ENCODE measurements around the gene CDON. TPM values are rescaled to one million over a fixed set of nuclear protein-coding genes. Genes with fewer than 3 reads are reported as not detected.
A peak's percentile ranks its signal among the peaks of the same experiment; 100 is the strongest.

CDON gene
- total RNA-seq, 1 donor from 2014 or later: 157 TPM

DNA sequence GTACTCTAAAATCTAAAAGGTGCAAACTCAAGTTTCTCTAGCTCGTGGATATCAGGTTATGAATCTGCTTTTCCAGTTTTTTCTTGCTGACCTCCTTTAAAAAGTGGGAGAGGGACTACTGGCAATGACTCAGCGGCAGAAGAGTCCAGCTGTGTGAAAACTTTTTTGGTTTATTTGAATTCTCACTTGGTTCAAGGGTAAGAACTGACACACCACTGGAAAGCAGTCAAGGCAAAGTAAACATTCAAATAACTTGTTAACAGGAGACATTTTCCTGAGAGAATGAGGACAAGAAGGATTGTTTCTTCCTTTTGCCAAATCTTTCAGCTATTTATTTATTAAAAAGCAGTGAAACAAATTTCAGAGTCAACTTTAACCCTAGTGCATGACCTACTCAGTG is 36.1 kb downstream of the CDON start:
- no peak for DNase-seq (ENCODE audit: extremely low spot score, unreplicated experiment)
- Mint-ChIP-seq H3K4me3 (no peak overlapping the region), H3K27ac (no peak overlapping the region), H3K4me1 (ENCODE audit: unreplicated experiment) (peaks cover 29% of the 10 kb centered on the region), H3K27me3 (no peaks in the 10 kb centered on the region), H3K9me3 (no peaks in the 10 kb centered on the region), H3K36me3 (peaks cover 6% of the 10 kb centered on the region)
- TF ChIP-seq, protein P1, sequence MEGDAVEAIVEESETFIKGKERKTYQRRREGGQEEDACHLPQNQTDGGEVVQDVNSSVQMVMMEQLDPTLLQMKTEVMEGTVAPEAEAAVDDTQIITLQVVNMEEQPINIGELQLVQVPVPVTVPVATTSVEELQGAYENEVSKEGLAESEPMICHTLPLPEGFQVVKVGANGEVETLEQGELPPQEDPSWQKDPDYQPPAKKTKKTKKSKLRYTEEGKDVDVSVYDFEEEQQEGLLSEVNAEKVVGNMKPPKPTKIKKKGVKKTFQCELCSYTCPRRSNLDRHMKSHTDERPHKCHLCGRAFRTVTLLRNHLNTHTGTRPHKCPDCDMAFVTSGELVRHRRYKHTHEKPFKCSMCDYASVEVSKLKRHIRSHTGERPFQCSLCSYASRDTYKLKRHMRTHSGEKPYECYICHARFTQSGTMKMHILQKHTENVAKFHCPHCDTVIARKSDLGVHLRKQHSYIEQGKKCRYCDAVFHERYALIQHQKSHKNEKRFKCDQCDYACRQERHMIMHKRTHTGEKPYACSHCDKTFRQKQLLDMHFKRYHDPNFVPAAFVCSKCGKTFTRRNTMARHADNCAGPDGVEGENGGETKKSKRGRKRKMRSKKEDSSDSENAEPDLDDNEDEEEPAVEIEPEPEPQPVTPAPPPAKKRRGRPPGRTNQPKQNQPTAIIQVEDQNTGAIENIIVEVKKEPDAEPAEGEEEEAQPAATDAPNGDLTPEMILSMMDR (conservative IDR thresholded peaks at IDR 0.05): no peak

DNA sequence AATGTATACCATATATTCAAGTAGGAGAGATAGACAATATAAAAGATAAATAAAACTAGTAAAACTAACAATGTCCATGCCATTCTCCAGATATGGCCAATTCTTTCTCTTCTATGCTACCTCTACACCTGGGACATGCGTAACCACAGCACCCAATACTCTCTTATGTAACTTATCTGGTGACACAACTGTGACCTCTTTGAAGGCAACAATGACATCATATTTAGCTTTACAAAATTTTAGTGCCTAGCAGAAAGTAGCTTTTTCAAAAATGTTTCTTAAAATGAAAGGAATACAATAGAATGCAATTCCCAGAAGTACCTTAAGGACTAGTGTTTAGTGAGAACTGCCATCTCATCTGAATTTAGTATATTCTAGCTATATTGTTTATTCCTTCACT is 36.8 kb downstream of the CDON start:
- H3K4me3 Mint-ChIP-seq: no peak overlapping the region
- peaks cover 4% of the 10 kb centered on the region for H3K36me3 Mint-ChIP-seq
- no peaks in the 10 kb centered on the region for H3K27me3 Mint-ChIP-seq
- TF ChIP-seq, protein P1 (conservative IDR thresholded peaks at IDR 0.05): no peak
- no peak for DNase-seq (ENCODE audit: extremely low spot score, unreplicated experiment)
- no peak overlapping the region for H3K27ac Mint-ChIP-seq
- no peaks in the 10 kb centered on the region for H3K9me3 Mint-ChIP-seq
- H3K4me1 Mint-ChIP-seq (ENCODE audit: unreplicated experiment): peaks cover 24% of the 10 kb centered on the region

DNA sequence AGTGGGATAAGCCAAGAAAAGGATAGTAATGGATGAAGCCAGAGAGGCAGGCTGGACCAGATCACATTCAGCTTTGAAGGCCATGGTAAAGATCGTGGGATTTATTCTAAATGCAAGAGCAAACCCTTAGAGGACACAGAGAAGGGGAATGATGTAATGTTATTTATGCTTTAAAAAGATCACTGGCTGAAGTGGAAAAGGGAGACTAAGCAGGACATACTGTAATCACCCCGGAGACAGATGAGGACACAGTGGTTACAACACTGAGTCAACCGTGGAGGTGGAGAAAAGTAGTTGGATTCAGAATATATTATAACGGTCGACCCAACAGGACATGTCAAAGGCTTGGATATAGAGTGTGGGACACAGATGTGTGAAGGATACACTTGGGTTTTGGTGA is 38.5 kb downstream of the CDON start:
- no peak for DNase-seq (ENCODE audit: extremely low spot score, unreplicated experiment)
- H3K27ac Mint-ChIP-seq: no peak overlapping the region
- peaks cover 18% of the 10 kb centered on the region for H3K4me1 Mint-ChIP-seq (ENCODE audit: unreplicated experiment)
- no peaks in the 10 kb centered on the region for H3K9me3 Mint-ChIP-seq
- H3K27me3 Mint-ChIP-seq: no peaks in the 10 kb centered on the region
- H3K36me3 Mint-ChIP-seq: peaks cover under 1% of the 10 kb centered on the region
- H3K4me3 Mint-ChIP-seq: no peak overlapping the region
- TF ChIP-seq, protein P1 (conservative IDR thresholded peaks at IDR 0.05): no peak

DNA sequence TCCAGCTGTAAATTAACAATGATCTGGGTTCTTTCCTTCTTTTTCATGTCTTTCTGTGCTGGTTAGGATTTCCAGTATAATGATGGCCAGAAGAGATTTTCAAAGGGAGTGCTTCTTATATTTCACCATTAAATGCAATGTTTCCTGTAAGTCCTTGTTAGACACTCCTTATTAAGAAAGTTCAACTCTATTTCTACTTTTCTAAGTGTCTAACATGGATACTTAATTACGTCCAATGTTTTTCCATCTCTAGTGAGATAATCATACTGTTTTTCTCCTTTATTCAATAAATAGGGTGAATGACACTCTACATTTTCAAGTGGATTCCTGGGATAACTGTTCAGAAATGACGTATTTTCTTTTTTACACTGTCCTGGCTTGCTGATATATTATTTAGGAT is 49.8 kb downstream of the CDON start:
- Mint-ChIP-seq H3K27me3 (no peaks in the 10 kb centered on the region), H3K9me3 (no peaks in the 10 kb centered on the region), H3K36me3 (peaks cover 30% of the 10 kb centered on the region), H3K4me1 (ENCODE audit: unreplicated experiment) (peaks cover 7% of the 10 kb centered on the region), H3K4me3 (no peak overlapping the region), H3K27ac (no peak overlapping the region)
- no peak for DNase-seq (ENCODE audit: extremely low spot score, unreplicated experiment)
- TF ChIP-seq, protein P1 (conservative IDR thresholded peaks at IDR 0.05): no peak

- Mint-ChIP-seq H3K27me3 (no peaks in the 10 kb centered on the region), H3K4me1 (ENCODE audit: unreplicated experiment) (peaks cover 7% of the 10 kb centered on the region), H3K4me3 (no peak overlapping the region), H3K27ac (peak overlapping the region; percentile 40), H3K9me3 (no peaks in the 10 kb centered on the region), H3K36me3 (peaks cover 29% of the 10 kb centered on the region)
- TF ChIP-seq, protein P1 (conservative IDR thresholded peaks at IDR 0.05): no peak
- no peak for DNase-seq (ENCODE audit: extremely low spot score, unreplicated experiment)
Measured at GRCh38 chr11:126011754-126012153, 50.9 kb downstream of the CDON start.

GRCh38 chr11:126011265-126011664 is 51.4 kb downstream of the CDON start:
- Mint-ChIP-seq H3K27ac (peak overlapping the region; percentile 40), H3K27me3 (no peaks in the 10 kb centered on the region), H3K4me1 (ENCODE audit: unreplicated experiment) (peaks cover 7% of the 10 kb centered on the region), H3K9me3 (no peaks in the 10 kb centered on the region), H3K4me3 (no peak overlapping the region), H3K36me3 (peaks cover 25% of the 10 kb centered on the region)
- TF ChIP-seq, protein P1 (conservative IDR thresholded peaks at IDR 0.05): no peak
- no peak for DNase-seq (ENCODE audit: extremely low spot score, unreplicated experiment)
